Esophagus squamous epithelium (tissue), 5 donors: ENCODE results near the gene C2CD2. TPM values are rescaled to one million over a fixed set of nuclear protein-coding genes. Genes with fewer than 3 reads are reported as not detected.

Experiments used
- DNase-seq: peaks from one replicate; lab custom pipeline; 2025; lab: John Stamatoyannopoulos, UW
- H3K27ac ChIP-seq, 4 donors: fragments of 200-600 bp; sonication (generic); one replicate each; pipeline ENCODE4 v1.5.1; 2016 to 2019; ENCODE audit warnings: mild to moderate bottlenecking in 1 of 4
- H3K27me3 ChIP-seq, 4 donors: fragments of 200-600 bp; sonication (generic); 1 replicate in 3 of 4; 2 replicates in 1 of 4; pipeline versions ENCODE4 v1.5.1 to v1.6.0; 2017 to 2021; ENCODE audit warnings: antibody characterized with exemption in 1 of 4
- H3K36me3 ChIP-seq, 3 donors: fragments of 200-600 bp; sonication (generic); one replicate each; pipeline ENCODE4 v1.5.1; 2016 to 2019
- H3K4me1 ChIP-seq, 3 donors: fragments of 200-600 bp; sonication (generic); one replicate each; pipeline ENCODE4 v1.5.1; 2017 to 2019
- H3K4me3 ChIP-seq, 4 donors: fragments of 200-600 bp; sonication (generic); 1 replicate in 3 of 4; 2 replicates in 1 of 4; pipeline ENCODE4 v1.5.1; 2016 to 2019; ENCODE audit warnings: mild to moderate bottlenecking in 2 of 4, moderate library complexity in 1 of 4
- H3K9me3 ChIP-seq, 3 donors: fragments of 200-600 bp; sonication (generic); one replicate each; pipeline ENCODE4 v1.5.1; 2016 to 2019
- CTCF ChIP-seq, 6 experiments: fragments of 450-650 bp in 4 of 6; fragments of 200-600 bp in 2 of 6; sonication (generic) in 2 of 6; IDR thresholded peaks; one replicate each; pipeline ENCODE4 v1.5.1; 2016 to 2019; ENCODE audit warnings: antibody characterized with exemption in 6 of 6, mild to moderate bottlenecking in 4 of 6, moderate library complexity in 4 of 6
- POLR2A ChIP-seq, 4 donors: fragments of 450-650 bp; IDR thresholded peaks; one replicate each; pipeline ENCODE4 v1.6.1; 2017; ENCODE audit warnings: antibody characterized with exemption in 4 of 4, mild to moderate bottlenecking in 4 of 4, moderate library complexity in 3 of 4
- WGBS, 2 donors: methylation state at CpG; one replicate each; pipeline ENCODE4 v1.1.5; 2018; 5-methylcytosine and 5-hydroxymethylcytosine counted together
- intact Hi-C: fragments of 100-400 bp; cut with DNase I; formaldehyde crosslinking; loops from one replicate; pipeline ENCODE4 v1.15.0; 2022
- total RNA-seq, 4 donors: library from RNA; depleted of rRNA; stranded (reverse); fragments of >200 nt; gene quantifications; one replicate each; pipeline ENCODE4 v1.1.0, GENCODE V29; 2016
- donor health status: DM: yes; HTN: yes; CAD: no.

C2CD2 gene
- total RNA-seq, 4 donors from 2014 or later = 13.6 to 21.2 (median 15.6) TPM

GRCh38 chr21:41972511-41973205 is 18.8 kb upstream of the C2CD2 start:
- no peaks in the 10 kb centered on the region for H3K9me3 ChIP-seq
- no peak for DNase-seq
- WGBS, 2 donors = 87 to 93% methylated on average over 21 to 23 of the region's 23 CpGs
- H3K4me1 ChIP-seq = peaks cover 10 to 51% (median 12%) of the 10 kb centered on the region in 3 donors
- no peak for TF ChIP-seq POLR2A (IDR thresholded peaks at IDR 0.05)
- TF ChIP-seq CTCF (IDR thresholded peaks at IDR 0.05) = no peak
- no peak overlapping the region for H3K4me3 ChIP-seq
- H3K27me3 ChIP-seq = no peaks in the 10 kb centered on the region
- no peaks in the 10 kb centered on the region for H3K36me3 ChIP-seq
- intact Hi-C loops = no loop called here
- H3K27ac ChIP-seq = no peak overlapping the region

GRCh38 chr21:41971891-41972290 is 18.1 kb upstream of the C2CD2 start:
- intact Hi-C loops = no loop called here
- no peaks in the 10 kb centered on the region for H3K36me3 ChIP-seq
- 85 to 88% methylated on average over 6 of the region's 6 CpGs for WGBS, 2 donors
- no peak overlapping the region for H3K4me3 ChIP-seq
- no peaks in the 10 kb centered on the region for H3K27me3 ChIP-seq
- H3K4me1 ChIP-seq = peaks cover 10 to 59% (median 12%) of the 10 kb centered on the region in 3 donors
- TF ChIP-seq CTCF (IDR thresholded peaks at IDR 0.05) (no peak), POLR2A (IDR thresholded peaks at IDR 0.05) (no peak)
- DNase-seq = no peak
- H3K27ac ChIP-seq = peak overlapping the region in 1 of 4 donors; percentile 38
- no peaks in the 10 kb centered on the region for H3K9me3 ChIP-seq

- H3K4me1 ChIP-seq = peaks cover 10 to 68% (median 14%) of the 10 kb centered on the region in 3 donors
Observed at GRCh38 chr21:41970751-41971653, 17.2 kb upstream of the C2CD2 start.

GRCh38 chr21:41970106-41970391 is 16.2 kb upstream of the C2CD2 start:
- WGBS, 2 donors = 89 to 95% methylated on average over 4 of the region's 5 CpGs
- H3K9me3 ChIP-seq = no peaks in the 10 kb centered on the region

More at GRCh38 chr21:41970751-41971653, 17.2 kb upstream of the C2CD2 start:
- WGBS, 2 donors = 76 to 86% methylated on average over 12 to 14 of the region's 20 CpGs
- Histone ChIP-seq H3K27ac (no peak overlapping the region), H3K9me3 (no peaks in the 10 kb centered on the region), H3K27me3 (no peaks in the 10 kb centered on the region), H3K36me3 (no peaks in the 10 kb centered on the region), H3K4me3 (no peak overlapping the region)
- intact Hi-C loops = no loop called here
- DNase-seq = no peak
- no peak for TF ChIP-seq POLR2A (IDR thresholded peaks at IDR 0.05)
- no peak for TF ChIP-seq CTCF (IDR thresholded peaks at IDR 0.05)

GRCh38 chr21:41967708-41968107 is 13.9 kb upstream of the C2CD2 start:
- Histone ChIP-seq H3K27me3 (no peaks in the 10 kb centered on the region), H3K27ac (no peak overlapping the region), H3K36me3 (no peaks in the 10 kb centered on the region), H3K9me3 (no peaks in the 10 kb centered on the region), H3K4me3 (no peak overlapping the region), H3K4me1 (peaks cover 4 to 56% (median 4%) of the 10 kb centered on the region in 3 donors)
- TF ChIP-seq CTCF (IDR thresholded peaks at IDR 0.05) (no peak), POLR2A (IDR thresholded peaks at IDR 0.05) (no peak)
- intact Hi-C loops = no loop called here
- DNase-seq = no peak
- 80 to 100% methylated on average over 1 to 3 of the region's 4 CpGs for WGBS, 2 donors

More at GRCh38 chr21:41970106-41970391, 16.2 kb upstream of the C2CD2 start:
- no peak overlapping the region for H3K4me3 ChIP-seq
- no peak overlapping the region for H3K27ac ChIP-seq
- DNase-seq = no peak
- no peaks in the 10 kb centered on the region for H3K27me3 ChIP-seq
- H3K4me1 ChIP-seq = peaks cover 14 to 77% (median 16%) of the 10 kb centered on the region in 3 donors
- no peak for TF ChIP-seq POLR2A (IDR thresholded peaks at IDR 0.05)
- H3K36me3 ChIP-seq = no peaks in the 10 kb centered on the region
- intact Hi-C loops = no loop called here
